ENCODE data around the gene CDYL2. TPM values are rescaled to one million over a fixed set of nuclear protein-coding genes. Genes with fewer than 3 reads are reported as not detected.

The CDYL2 gene
- polyA plus RNA-seq, 1 donor from 2014 or later, result 2.6 TPM

- TF ChIP-seq REST (IDR thresholded peaks at IDR 0.05; ENCODE audit: borderline replicate concordance) (no peak), MXI1 (conservative IDR thresholded peaks at IDR 0.05; ENCODE audit: poor library complexity, severe bottlenecking) (no peak), EZH2 (IDR thresholded peaks at IDR 0.05; ENCODE audit: borderline replicate concordance, insufficient read depth, low read length, poor library complexity, severe bottlenecking) (no peak), TAF1 (IDR thresholded peaks at IDR 0.05; ENCODE audit: low read depth) (no peak), EP300 (conservative IDR thresholded peaks at IDR 0.05; ENCODE audit: poor library complexity, severe bottlenecking) (no peak)
Measured at GRCh38 chr16:80669673-80670072, 134.7 kb downstream of the CDYL2 start.

GRCh38 chr16:80667925-80668324, 136.5 kb downstream of the CDYL2 start:
- no peaks in the 10 kb centered on the region for H3K27me3 ChIP-seq (ENCODE audit: insufficient read depth, low read depth, low read length)
- H3K4me2 ChIP-seq (ENCODE audit: low read length), result no peak overlapping the region
- H3K9ac ChIP-seq (ENCODE audit: low read length), result no peak overlapping the region
- TF ChIP-seq EZH2 (IDR thresholded peaks at IDR 0.05; ENCODE audit: borderline replicate concordance, insufficient read depth, low read length, poor library complexity, severe bottlenecking) (no peak), TAF1 (IDR thresholded peaks at IDR 0.05; ENCODE audit: low read depth) (no peak)
- no peak overlapping the region for H2AFZ ChIP-seq (ENCODE audit: low read depth, low read length)
- no peak overlapping the region for H3K4me3 ChIP-seq (ENCODE audit: low read length)
- H3F3A ChIP-seq (ENCODE audit: insufficient read depth, low read length, poor library complexity, severe bottlenecking), result no peaks in the 10 kb centered on the region
- no peak overlapping the region for H3K27ac ChIP-seq (ENCODE audit: low read length)
- no peaks in the 10 kb centered on the region for H3K79me2 ChIP-seq (replicated peaks; ENCODE audit: insufficient read depth, low read length)
- H3K9me2 ChIP-seq (ENCODE audit: insufficient read depth, low read length), result no peaks in the 10 kb centered on the region
- no peaks in the 10 kb centered on the region for H3K9me3 ChIP-seq (ENCODE audit: low read length)
- H4K20me1 ChIP-seq (ENCODE audit: insufficient read depth), result no peaks in the 10 kb centered on the region
- H3K36me3 ChIP-seq (ENCODE audit: insufficient read depth, low read length), result no peaks in the 10 kb centered on the region

More at GRCh38 chr16:80669673-80670072, 134.7 kb downstream of the CDYL2 start:
- Histone ChIP-seq H3K9ac (ENCODE audit: low read length) (no peak overlapping the region), H4K20me1 (ENCODE audit: insufficient read depth) (no peaks in the 10 kb centered on the region), H3K27ac (ENCODE audit: low read length) (no peak overlapping the region), H3K4me3 (ENCODE audit: low read length) (no peak overlapping the region), H3K36me3 (ENCODE audit: insufficient read depth, low read length) (no peaks in the 10 kb centered on the region), H2AFZ (ENCODE audit: low read depth, low read length) (no peak overlapping the region), H3K9me2 (ENCODE audit: insufficient read depth, low read length) (no peaks in the 10 kb centered on the region), H3K27me3 (ENCODE audit: insufficient read depth, low read depth, low read length) (no peaks in the 10 kb centered on the region), H3K9me3 (ENCODE audit: low read length) (no peaks in the 10 kb centered on the region), H3K79me2 (replicated peaks; ENCODE audit: insufficient read depth, low read length) (no peaks in the 10 kb centered on the region), H3F3A (ENCODE audit: insufficient read depth, low read length, poor library complexity, severe bottlenecking) (no peaks in the 10 kb centered on the region), H3K4me2 (ENCODE audit: low read length) (no peak overlapping the region)

DNA sequence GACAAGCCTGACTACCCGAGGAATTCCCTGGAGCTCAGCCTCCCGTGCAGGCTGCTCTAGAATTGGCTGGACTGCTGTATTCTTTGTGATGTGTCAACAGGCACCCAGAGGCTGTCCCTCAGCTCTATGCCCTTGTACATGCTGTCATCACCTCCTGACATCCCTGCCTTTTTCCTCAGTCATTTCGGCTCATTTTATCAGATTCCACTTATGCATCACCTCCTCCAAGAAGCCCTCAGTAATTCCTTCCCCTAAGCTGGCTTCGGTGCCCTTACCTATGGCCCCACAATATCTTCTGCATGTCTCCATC, 137.2 kb downstream of the CDYL2 start:
- no peaks in the 10 kb centered on the region for H3K9me2 ChIP-seq (ENCODE audit: insufficient read depth, low read length)
- TF ChIP-seq EZH2 (IDR thresholded peaks at IDR 0.05; ENCODE audit: borderline replicate concordance, insufficient read depth, low read length, poor library complexity, severe bottlenecking), result no peak
- TF ChIP-seq, protein P1, sequence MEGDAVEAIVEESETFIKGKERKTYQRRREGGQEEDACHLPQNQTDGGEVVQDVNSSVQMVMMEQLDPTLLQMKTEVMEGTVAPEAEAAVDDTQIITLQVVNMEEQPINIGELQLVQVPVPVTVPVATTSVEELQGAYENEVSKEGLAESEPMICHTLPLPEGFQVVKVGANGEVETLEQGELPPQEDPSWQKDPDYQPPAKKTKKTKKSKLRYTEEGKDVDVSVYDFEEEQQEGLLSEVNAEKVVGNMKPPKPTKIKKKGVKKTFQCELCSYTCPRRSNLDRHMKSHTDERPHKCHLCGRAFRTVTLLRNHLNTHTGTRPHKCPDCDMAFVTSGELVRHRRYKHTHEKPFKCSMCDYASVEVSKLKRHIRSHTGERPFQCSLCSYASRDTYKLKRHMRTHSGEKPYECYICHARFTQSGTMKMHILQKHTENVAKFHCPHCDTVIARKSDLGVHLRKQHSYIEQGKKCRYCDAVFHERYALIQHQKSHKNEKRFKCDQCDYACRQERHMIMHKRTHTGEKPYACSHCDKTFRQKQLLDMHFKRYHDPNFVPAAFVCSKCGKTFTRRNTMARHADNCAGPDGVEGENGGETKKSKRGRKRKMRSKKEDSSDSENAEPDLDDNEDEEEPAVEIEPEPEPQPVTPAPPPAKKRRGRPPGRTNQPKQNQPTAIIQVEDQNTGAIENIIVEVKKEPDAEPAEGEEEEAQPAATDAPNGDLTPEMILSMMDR (IDR thresholded peaks at IDR 0.05; ENCODE audit: poor library complexity, severe bottlenecking), result no peak

More for the DNA sequence above, 137.2 kb downstream of the CDYL2 start:
- H3K27me3 ChIP-seq (ENCODE audit: insufficient read depth, low read depth, low read length), result no peaks in the 10 kb centered on the region
- no peak overlapping the region for H3K9ac ChIP-seq (ENCODE audit: low read length)
- H3K9me3 ChIP-seq (ENCODE audit: low read length), result no peaks in the 10 kb centered on the region
- H3K79me2 ChIP-seq (replicated peaks; ENCODE audit: insufficient read depth, low read length), result no peaks in the 10 kb centered on the region
- no peak overlapping the region for H2AFZ ChIP-seq (ENCODE audit: low read depth, low read length)
- H3K36me3 ChIP-seq (ENCODE audit: insufficient read depth, low read length), result no peaks in the 10 kb centered on the region
- no peaks in the 10 kb centered on the region for H3F3A ChIP-seq (ENCODE audit: insufficient read depth, low read length, poor library complexity, severe bottlenecking)
- no peak overlapping the region for H3K4me3 ChIP-seq (ENCODE audit: low read length)
- H4K20me1 ChIP-seq (ENCODE audit: insufficient read depth), result no peaks in the 10 kb centered on the region
- no peak overlapping the region for H3K27ac ChIP-seq (ENCODE audit: low read length)
- no peak overlapping the region for H3K4me2 ChIP-seq (ENCODE audit: low read length)
